SK-N-MC (cell line): ENCODE results near the gene MLLT3.

Experiments
- EZH2 ChIP-seq: fragments of 200-600 bp; sonication (generic); IDR thresholded peaks from one replicate; pipeline ENCODE4 v1.6.1; 2017; ENCODE audit warnings: antibody characterized with exemption
- POLR2AphosphoS5 ChIP-seq: IDR thresholded peaks from 2 replicates; pipeline ENCODE4 v1.6.1; 2012; ENCODE audit warnings: mild to moderate bottlenecking, low read depth, low read length, borderline replicate concordance

- TF ChIP-seq EZH2 (no peak), POLR2AphosphoS5 (no peak)
Observed at GRCh38 chr9:20496328-20496727, 126.0 kb downstream of the MLLT3 start.
